HepG2 (cell line): ENCODE data around the gene EPN2. TPM values are rescaled to one million over a fixed set of nuclear protein-coding genes. Genes with fewer than 3 reads are reported as not detected.

ENCODE experiments used
- ATAC-seq: fragments of 200-7000 bp; cut with Tn5 transposase; 3 replicates; pipeline ENCODE4 v1.9.1; 2020; ENCODE audit warnings: mild to moderate bottlenecking, moderate library complexity
- BruUV-seq: library from RNA; stranded (reverse); fragments of 400-500 nt; replicated peaks from 2 replicates; lab custom pipeline; 2021; lab: Mats Ljungman, UMichigan
- CTCF ChIA-PET: fragments of 300-600 bp; formaldehyde crosslinking; extraction: SDS; loops from one replicate; lab custom pipeline; 2021; ENCODE audit warnings: low total read pairs, inconsistent platforms, low intra/inter-chr PET ratio; lab: Yijun Ruan, JAX
- POLR2A ChIA-PET: fragments of 350-600 bp; sonication (Branson Sonifier 250); formaldehyde crosslinking; loops from one replicate; lab custom pipeline; 2020; ENCODE audit warnings: antibody characterized with exemption, inconsistent platforms; lab: Yijun Ruan, JAX
- DNase-seq: peaks from one replicate; pipeline ENCODE4 v3.0.0-alpha.2; 2015; ENCODE audit warnings: low spot score
- FAIRE-seq: peaks from 3 replicates; lab custom pipeline; 2011; peaks lifted over from hg19 to GRCh38; lab: Jason Lieb, UNC
- H2AFZ ChIP-seq: one replicate; pipeline ENCODE4 v1.6.1; 2011; ENCODE audit warnings: low read length, inconsistent platforms
- H3K27ac ChIP-seq: fragments of 300-600 bp; 3 replicates; pipeline ENCODE4 v1.8.0; 2011; ENCODE audit warnings: mixed run types, mild to moderate bottlenecking, mixed read lengths, low read length, inconsistent platforms; ENCODE audit not compliant: insufficient read depth; ENCODE audit errors: extremely low read length
- H3K27me3 ChIP-seq, 2 experiments: fragments of 200-600 bp in 1 of 2; 2 replicates in 1 of 2; 3 replicates in 1 of 2; pipeline versions ENCODE4 v1.6.0 to v1.8.0; 2011; ENCODE audit warnings: low read length in 2 of 2, mild to moderate bottlenecking in 2 of 2, moderate library complexity in 2 of 2, inconsistent platforms in 1 of 2; ENCODE audit not compliant: insufficient read depth in 2 of 2, control insufficient read depth in 1 of 2
- H3K36me3 ChIP-seq, 2 experiments: fragments of 200-600 bp in 1 of 2; replicated peaks in 1 of 2; 2 replicates in 1 of 2; 3 replicates in 1 of 2; pipeline versions ENCODE4 v1.5.1 to v1.8.0; 2011; ENCODE audit warnings: low read length in 2 of 2, inconsistent platforms in 1 of 2; ENCODE audit not compliant: insufficient read depth in 2 of 2, control insufficient read depth in 1 of 2
- H3K4me1 ChIP-seq: 2 replicates; pipeline ENCODE4 v1.5.1; 2012; ENCODE audit warnings: low read length, inconsistent platforms; ENCODE audit not compliant: insufficient read depth
- H3K4me2 ChIP-seq: 2 replicates; pipeline ENCODE4 v1.6.0; 2011; ENCODE audit warnings: low read depth, low read length, inconsistent platforms
- H3K4me3 ChIP-seq, 3 experiments: fragments of 200-600 bp in 1 of 3; sonication (generic), shearing (Covaris generic) in 1 of 3; replicated peaks in 1 of 3; 2 replicates each; pipeline ENCODE4 v1.5.1; 2011 to 2016; ENCODE audit warnings: low read length in 3 of 3, inconsistent platforms in 2 of 3, low read depth in 2 of 3, mild to moderate bottlenecking in 2 of 3, control low read depth in 1 of 3, mixed read lengths in 1 of 3; ENCODE audit not compliant: insufficient read depth in 1 of 3
- H3K79me2 ChIP-seq: one replicate; pipeline ENCODE4 v1.6.1; 2011; ENCODE audit warnings: low read length, inconsistent platforms; ENCODE audit not compliant: insufficient read depth
- H3K9ac ChIP-seq: 2 replicates; pipeline ENCODE4 v1.6.0; 2011; ENCODE audit warnings: mild to moderate bottlenecking, low read depth, low read length, inconsistent platforms; ENCODE audit not compliant: insufficient read depth
- H3K9me3 ChIP-seq: 2 replicates; pipeline ENCODE4 v1.5.1; 2012; ENCODE audit warnings: mild to moderate bottlenecking, low read length
- H4K20me1 ChIP-seq: 2 replicates; pipeline ENCODE4 v1.6.0; 2011; ENCODE audit warnings: inconsistent platforms, mild to moderate bottlenecking, low read length, moderate library complexity; ENCODE audit not compliant: insufficient read depth
- HDAC6 ChIP-seq: fragments of 200-600 bp; sonication (generic); IDR thresholded peaks from 2 replicates; pipeline ENCODE4 v1.7.0; 2017; ENCODE audit warnings: mild to moderate bottlenecking, antibody characterized with exemption, low read length, low read depth
- HHEX ChIP-seq: IDR thresholded peaks from 2 replicates; pipeline ENCODE4 v1.6.1; 2016; ENCODE audit warnings: control low read depth
- HOXA5 ChIP-seq: sonication (generic); formaldehyde crosslinking; IDR thresholded peaks from 2 replicates; pipeline ENCODE4 v1.4.0; 2020; ENCODE audit warnings: missing genetic modification reagents
- KDM4B ChIP-seq: sonication (generic); formaldehyde crosslinking; IDR thresholded peaks from 2 replicates; pipeline ENCODE4 v1.4.0; 2020; ENCODE audit warnings: missing genetic modification reagents
- NRL ChIP-seq: sonication (generic); formaldehyde crosslinking; IDR thresholded peaks from 2 replicates; pipeline ENCODE4 v1.5.0; 2020; ENCODE audit warnings: missing genetic modification reagents, mild to moderate bottlenecking, moderate library complexity, borderline replicate concordance
- ZBTB3 ChIP-seq: sonication (generic); formaldehyde crosslinking; IDR thresholded peaks from 2 replicates; pipeline ENCODE4 v1.4.0; 2020; ENCODE audit warnings: low read depth, mild to moderate bottlenecking, moderate library complexity, missing genetic modification reagents, borderline replicate concordance
- ZNF10 ChIP-seq: sonication (generic); formaldehyde crosslinking; IDR thresholded peaks from 2 replicates; pipeline ENCODE4 v1.4.0; 2020; ENCODE audit warnings: mild to moderate bottlenecking, low read depth, missing genetic modification reagents, borderline replicate concordance
- ZNF224 ChIP-seq: sonication (generic); formaldehyde crosslinking; IDR thresholded peaks from 2 replicates; pipeline ENCODE4 v1.5.0; 2020; ENCODE audit warnings: mild to moderate bottlenecking, missing genetic modification reagents
- ZNF33A ChIP-seq: sonication (generic); formaldehyde crosslinking; IDR thresholded peaks from 2 replicates; pipeline ENCODE4 v1.5.1; 2020; ENCODE audit warnings: missing genetic modification reagents, mild to moderate bottlenecking, moderate library complexity, borderline replicate concordance
- WGBS: methylation state at CpG from one replicate; pipeline ENCODE4 v1.1.6; 2017; ENCODE audit warnings: low lambda C conversion rate; 5-methylcytosine and 5-hydroxymethylcytosine counted together
- in situ Hi-C: cut with HindIII; loops from 2 replicates; pipeline ENCODE4 v1.10.0; 2017; ENCODE audit warnings: low pct_unique_long_range_greater_than_20kb; ENCODE audit not compliant: extremely low pct_ligation_motif_present
- intact Hi-C: fragments of 100-400 bp; cut with micrococcal nuclease; formaldehyde crosslinking; loops from one replicate; pipeline ENCODE4 v1.10.0; 2022; ENCODE audit not compliant: unreplicated experiment
- polyA plus RNA-seq, 8 experiments: library from polyadenylated mRNA; depleted of rRNA in 3 of 8; stranded (reverse) in 7 of 8; unstranded in 1 of 8; fragments of >200 nt; fragmentation: Illumina TruSeq in 4 of 8; extraction: Trizol in 4 of 8; gene quantifications; 2 replicates each; pipeline versions ENCODE4 v1.2.1 to v1.2.3, GENCODE V29; 2011 to 2016; ENCODE audit warnings: low read depth in 4 of 8, missing spikeins in 1 of 8, mixed read lengths in 1 of 8; ENCODE audit not compliant: insufficient read depth in 1 of 8
- total RNA-seq, 5 experiments: library from RNA; depleted of rRNA; stranded (reverse); fragments of >200 nt; fragmentation: Illumina TruSeq; extraction: Trizol; gene quantifications; 2 replicates each; pipeline ENCODE4 v1.2.3, GENCODE V29; 2016; ENCODE audit warnings: low read depth in 1 of 5
- TF ChIP-seq, protein P1 (sequence below): sonication (generic); formaldehyde crosslinking; IDR thresholded peaks from 2 replicates; pipeline ENCODE4 v1.5.1; 2020; ENCODE audit warnings: missing genetic modification reagents, mild to moderate bottlenecking, borderline replicate concordance
- TF ChIP-seq, protein P2 (sequence below): sonication (generic); formaldehyde crosslinking; IDR thresholded peaks from 2 replicates; pipeline ENCODE4 v1.5.0; 2020; ENCODE audit warnings: missing genetic modification reagents, mild to moderate bottlenecking, borderline replicate concordance

The EPN2 gene
- total and polyA plus RNA-seq, 2 of the 13 experiments (the other 11 are each of a cell fraction or from before 2014, with no cell fraction given), result 7.8 to 19.2 TPM

DNA sequence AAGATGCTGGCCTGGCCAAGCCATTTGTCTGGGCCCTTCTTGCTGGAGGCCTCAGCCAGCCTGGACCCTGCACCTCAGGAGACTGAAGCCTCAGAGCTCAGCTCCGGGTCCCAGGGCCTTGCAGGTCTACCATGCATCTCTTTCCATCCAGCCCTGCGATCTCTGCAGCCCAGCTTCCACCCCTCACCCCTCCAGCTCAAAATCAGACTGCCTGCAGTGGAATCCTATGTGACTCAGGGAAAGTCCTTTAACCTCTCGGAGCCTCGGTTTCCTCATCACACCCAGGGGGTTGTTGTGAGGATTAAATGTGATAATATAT is 128.3 kb downstream of the EPN2 start:
- no peak for FAIRE-seq
- no peaks in the 10 kb centered on the region for H3K27me3 ChIP-seq
- 56% methylated on average over 3 of the region's 4 CpGs for whole genome bisulfite sequencing
- no TSS peak for BruUV-seq
- no peaks in the 10 kb centered on the region for H3K9me3 ChIP-seq
- no peak for TF ChIP-seq HOXA5 (CRISPR knock-in tag)
- no peak for TF ChIP-seq HHEX
- TF ChIP-seq ZNF224 (CRISPR knock-in tag), result 0 out of 2 replicates have a peak, but pooled peaks have one; percentile 54
- no peak for TF ChIP-seq ZNF33A (CRISPR knock-in tag)
- TF ChIP-seq, protein P1, sequence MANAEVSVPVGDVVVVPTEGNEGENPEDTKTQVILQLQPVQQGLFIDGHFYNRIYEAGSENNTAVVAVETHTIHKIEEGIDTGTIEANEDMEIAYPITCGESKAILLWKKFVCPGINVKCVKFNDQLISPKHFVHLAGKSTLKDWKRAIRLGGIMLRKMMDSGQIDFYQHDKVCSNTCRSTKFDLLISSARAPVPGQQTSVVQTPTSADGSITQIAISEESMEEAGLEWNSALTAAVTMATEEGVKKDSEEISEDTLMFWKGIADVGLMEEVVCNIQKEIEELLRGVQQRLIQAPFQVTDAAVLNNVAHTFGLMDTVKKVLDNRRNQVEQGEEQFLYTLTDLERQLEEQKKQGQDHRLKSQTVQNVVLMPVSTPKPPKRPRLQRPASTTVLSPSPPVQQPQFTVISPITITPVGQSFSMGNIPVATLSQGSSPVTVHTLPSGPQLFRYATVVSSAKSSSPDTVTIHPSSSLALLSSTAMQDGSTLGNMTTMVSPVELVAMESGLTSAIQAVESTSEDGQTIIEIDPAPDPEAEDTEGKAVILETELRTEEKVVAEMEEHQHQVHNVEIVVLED (CRISPR knock-in tag), result 0 out of 2 replicates have a peak, but pooled peaks have one; percentile 14
- TF ChIP-seq, protein P2, sequence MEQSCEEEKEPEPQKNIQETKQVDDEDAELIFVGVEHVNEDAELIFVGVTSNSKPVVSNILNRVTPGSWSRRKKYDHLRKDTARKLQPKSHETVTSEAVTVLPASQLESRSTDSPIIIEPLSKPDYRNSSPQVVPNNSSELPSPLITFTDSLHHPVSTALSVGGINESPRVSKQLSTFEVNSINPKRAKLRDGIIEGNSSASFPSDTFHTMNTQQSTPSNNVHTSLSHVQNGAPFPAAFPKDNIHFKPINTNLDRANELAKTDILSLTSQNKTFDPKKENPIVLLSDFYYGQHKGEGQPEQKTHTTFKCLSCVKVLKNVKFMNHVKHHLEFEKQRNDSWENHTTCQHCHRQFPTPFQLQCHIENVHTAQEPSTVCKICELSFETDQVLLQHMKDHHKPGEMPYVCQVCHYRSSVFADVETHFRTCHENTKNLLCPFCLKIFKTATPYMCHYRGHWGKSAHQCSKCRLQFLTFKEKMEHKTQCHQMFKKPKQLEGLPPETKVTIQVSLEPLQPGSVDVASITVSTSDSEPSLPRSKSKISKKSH, result peak; percentile 88
- TF ChIP-seq KDM4B (CRISPR knock-in tag), result no peak
- no peak for TF ChIP-seq ZNF10 (CRISPR knock-in tag)
- no peak for TF ChIP-seq HDAC6
- TF ChIP-seq NRL (CRISPR knock-in tag), result peak; percentile 44; the same call in 1 of the 2 replicates
- TF ChIP-seq ZBTB3, result no peak
- in situ Hi-C loops, result loop anchor here (10.0 kb wide), 1 partner anchor 399 kb away; no protein-coding TSS in a partner anchor
- peak; percentile 7 for ATAC-seq
- ChIA-PET POLR2A (interaction anchor here (0.8 to 2.3 kb wide), 6 partner anchors 13 to 283 kb away, joined by 3 to 51 read pairs (median 4); partner anchors contain the start of genes ALDH3A2, MAPK7 and MFAP4), CTCF (no interaction called here)
- peak overlapping the region; percentile 61 for H3K27ac ChIP-seq
- H3K79me2 ChIP-seq, result peaks cover 7% of the 10 kb centered on the region
- H3K36me3 ChIP-seq, result no peaks in the 10 kb centered on the region
- no peak overlapping the region for H3K9ac ChIP-seq
- peak overlapping the region in 1 of 3 experiments; percentile 35; a peak in 2 of 6 replicates for H3K4me3 ChIP-seq
- peaks cover 86% of the 10 kb centered on the region for H3K4me1 ChIP-seq
- no peak for DNase-seq
- no peaks in the 10 kb centered on the region for H4K20me1 ChIP-seq
- intact Hi-C loops, result loop anchor here (1.0 kb wide), 1 partner anchor 13 kb away; the partner anchor contains the start of gene MAPK7
- H3K4me2 ChIP-seq, result peak overlapping the region; percentile 66
- no peak overlapping the region for H2AFZ ChIP-seq
